ENCODE data around the gene PARD3. TPM values are rescaled to one million over a fixed set of nuclear protein-coding genes. Genes with fewer than 3 reads are reported as not detected.
"Not testable (repeated sequence)": the region's sequence is repeated elsewhere in the genome, so short reads cannot be mapped to it uniquely, and the experiment has no call there.

The PARD3 gene
- total RNA-seq, 1 donor from 2014 or later: 39.6 TPM

GRCh38 chr10:34766811-34767494 lies 48.1 kb downstream of the PARD3 start:
- no peak for DNase-seq (ENCODE audit: low spot score)

- DNase-seq (ENCODE audit: low spot score): no peak
Measured at GRCh38 chr10:34766266-34766600, 48.9 kb downstream of the PARD3 start.

DNA sequence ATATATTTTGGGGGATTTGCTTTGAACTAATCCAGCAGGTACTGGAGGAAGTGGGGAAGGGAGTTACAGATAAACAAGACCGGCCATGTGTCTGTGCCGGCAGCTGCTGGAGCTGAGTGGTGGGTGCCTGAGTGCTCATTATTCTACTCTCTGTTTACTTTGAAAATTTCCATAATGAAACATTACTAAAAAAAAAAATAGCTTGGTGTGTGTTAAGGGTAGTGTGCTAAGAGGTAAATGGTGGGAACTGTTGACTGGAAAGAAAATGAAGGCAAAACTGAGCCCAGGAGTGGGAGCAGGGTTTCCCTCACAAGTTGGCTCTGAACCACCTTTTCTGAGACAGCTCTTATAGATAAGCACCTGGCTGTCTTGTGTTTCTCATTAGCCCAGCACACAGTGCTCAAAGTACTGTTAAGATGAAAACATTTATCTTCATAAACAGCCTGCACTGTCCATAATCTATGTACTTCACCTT lies 50.6 kb downstream of the PARD3 start:
- no peak for DNase-seq (ENCODE audit: low spot score)

- no peak for DNase-seq (ENCODE audit: low spot score)
Measured at GRCh38 chr10:34762603-34763299, 52.3 kb downstream of the PARD3 start.

DNA sequence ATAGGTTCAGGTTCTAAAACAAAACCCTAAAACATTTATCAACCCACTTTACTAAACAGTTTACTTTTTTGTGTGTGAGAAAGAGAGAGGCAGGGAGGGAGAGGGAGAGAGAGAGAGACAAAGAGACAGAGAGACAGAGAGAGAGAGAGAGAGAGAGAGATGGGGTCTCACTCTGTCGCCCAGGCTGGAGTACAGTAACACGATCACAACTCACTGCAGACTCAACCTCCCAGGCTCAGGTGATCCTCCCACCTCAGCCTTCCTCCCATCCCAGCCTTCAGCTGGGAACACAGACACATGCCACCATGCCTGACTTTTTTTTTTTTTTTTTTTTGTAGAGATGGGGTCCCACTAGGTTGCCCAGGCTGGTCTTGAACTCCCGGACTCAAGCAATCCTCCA lies 52.9 kb downstream of the PARD3 start:
- no peak for DNase-seq (ENCODE audit: low spot score)

GRCh38 chr10:34761453-34761852 lies 53.6 kb downstream of the PARD3 start:
- no peak for DNase-seq (ENCODE audit: low spot score)

- DNase-seq (ENCODE audit: low spot score): no peak
Measured at GRCh38 chr10:34760606-34761005, 54.5 kb downstream of the PARD3 start.

DNA sequence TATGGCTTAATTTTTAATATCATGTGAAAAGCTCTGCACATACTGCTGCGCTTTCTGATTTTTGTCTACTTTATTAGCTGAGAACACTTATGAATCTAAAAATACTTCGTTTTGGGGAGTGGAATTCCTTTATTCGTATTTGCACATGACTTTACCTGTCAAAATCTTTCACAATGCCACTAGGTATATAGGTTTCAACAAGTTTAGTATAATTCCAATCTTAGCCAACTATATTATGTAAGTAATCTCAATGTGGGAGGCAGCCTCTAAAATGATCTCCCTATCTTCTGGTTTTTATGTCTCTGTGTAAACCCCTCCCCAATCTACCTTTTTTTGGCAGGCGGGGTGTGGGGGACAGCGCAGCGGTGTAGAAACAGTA lies 55.3 kb downstream of the PARD3 start:
- DNase-seq (ENCODE audit: low spot score): no peak

GRCh38 chr10:34759161-34759836 lies 55.8 kb downstream of the PARD3 start:
- DNase-seq (ENCODE audit: low spot score): no peak

GRCh38 chr10:34758447-34758996 lies 56.6 kb downstream of the PARD3 start:
- DNase-seq (ENCODE audit: low spot score): no peak

DNA sequence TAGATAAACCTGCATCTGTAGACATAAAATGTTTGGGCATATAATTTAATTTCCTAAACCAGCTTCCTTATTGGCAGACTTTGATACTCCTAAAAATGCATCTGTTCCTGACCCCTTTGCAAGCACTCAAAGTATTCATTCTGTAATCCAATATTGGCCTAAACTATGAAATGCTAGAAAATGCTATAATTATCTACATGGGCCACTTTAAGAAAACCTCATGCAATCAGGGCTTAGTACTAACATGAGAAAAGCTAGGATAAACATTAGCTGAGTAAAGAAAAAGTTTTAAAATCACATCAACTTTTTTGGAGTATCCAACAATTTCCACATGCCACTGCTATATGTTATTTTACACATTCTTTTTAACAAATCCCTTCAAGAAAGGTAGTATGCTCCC lies 57.2 kb downstream of the PARD3 start:
- DNase-seq (ENCODE audit: low spot score): no peak

DNA sequence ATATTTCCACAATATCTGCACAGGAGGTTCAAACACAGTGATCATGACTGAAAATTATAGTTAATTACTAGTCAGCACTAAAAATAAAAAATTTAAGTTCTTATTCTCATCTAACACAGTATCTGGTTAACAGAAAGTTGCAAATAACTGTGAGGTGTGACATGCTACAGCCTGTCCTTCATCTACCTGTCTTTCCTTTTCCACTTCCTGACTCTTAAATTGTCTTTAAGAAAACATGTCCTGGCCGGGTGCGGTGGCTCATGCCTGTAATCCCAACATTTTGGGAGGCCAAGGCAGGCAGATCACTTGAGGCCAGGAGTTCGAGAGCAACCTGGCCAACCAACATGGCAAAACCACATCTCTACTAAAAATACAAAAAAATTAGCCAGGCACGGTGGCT lies 57.9 kb downstream of the PARD3 start:
- not testable (repeated sequence) for DNase-seq (ENCODE audit: low spot score)

DNA sequence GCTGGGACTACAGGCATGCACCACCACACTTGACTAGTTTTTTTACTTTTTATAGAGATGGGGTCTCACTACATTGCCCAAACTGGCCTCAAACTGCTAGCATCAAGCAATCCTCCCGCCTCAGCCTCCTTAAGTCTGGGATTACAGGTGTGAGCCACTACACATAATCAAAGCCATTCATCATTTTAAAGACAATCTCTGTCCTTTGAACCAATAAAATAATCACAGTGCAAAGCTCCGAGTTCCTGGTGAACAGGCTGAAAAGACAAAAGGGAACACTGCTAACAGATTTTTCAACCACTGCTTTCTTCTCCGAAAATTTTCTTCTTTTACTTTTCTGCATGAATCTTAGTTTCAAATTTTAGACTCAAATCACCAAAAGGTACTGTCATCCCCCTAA lies 58.5 kb downstream of the PARD3 start:
- no peak for DNase-seq (ENCODE audit: low spot score)

GRCh38 chr10:34753014-34753757 lies 61.9 kb downstream of the PARD3 start:
- DNase-seq (ENCODE audit: low spot score): no peak

DNA sequence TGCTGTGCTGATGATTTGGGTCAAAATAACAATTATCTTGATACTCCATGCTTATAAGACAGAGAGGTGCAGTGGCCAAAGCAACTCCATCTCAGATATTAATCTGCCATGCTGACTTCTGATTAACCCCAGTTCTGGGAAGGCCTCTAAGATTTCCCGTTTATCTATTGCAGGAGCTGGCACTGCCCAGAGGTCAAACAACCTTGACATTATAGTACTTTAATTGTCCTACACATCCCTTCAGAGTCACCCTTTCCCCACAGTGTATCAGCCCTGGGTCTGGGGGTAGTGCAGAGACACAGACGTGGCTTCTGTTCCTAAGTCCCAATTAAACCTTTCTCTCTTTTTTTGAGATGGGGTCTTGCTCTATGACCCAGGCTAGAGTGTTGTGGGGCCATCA lies 63.8 kb downstream of the PARD3 start:
- no peak for DNase-seq (ENCODE audit: low spot score)

- not testable (repeated sequence) for DNase-seq (ENCODE audit: low spot score)
Measured at GRCh38 chr10:34750795-34751194, 64.3 kb downstream of the PARD3 start.

DNA sequence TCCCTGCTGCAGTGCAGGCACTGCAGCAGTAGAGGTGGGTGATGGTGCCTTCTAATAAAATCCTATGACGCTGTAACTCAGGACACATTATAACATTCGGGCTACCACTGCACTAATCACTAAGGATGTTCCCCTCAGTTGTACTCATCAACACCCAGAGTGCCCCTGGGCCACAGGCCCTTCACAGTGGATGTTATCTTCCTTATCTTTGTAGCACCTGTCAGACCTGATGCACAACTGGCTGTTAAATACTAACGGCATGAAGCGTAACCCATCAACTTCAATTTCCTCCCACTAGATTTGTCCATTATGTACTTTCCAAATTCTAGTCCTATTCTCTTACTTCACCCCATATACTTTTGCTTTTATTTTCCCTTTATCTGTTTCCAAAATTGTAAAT lies 66.3 kb downstream of the PARD3 start:
- DNase-seq (ENCODE audit: low spot score): no peak

GRCh38 chr10:34748357-34748756 lies 66.7 kb downstream of the PARD3 start:
- DNase-seq (ENCODE audit: low spot score): no peak

- DNase-seq (ENCODE audit: low spot score): no peak
Measured at GRCh38 chr10:34746094-34746493, 69.0 kb downstream of the PARD3 start.

GRCh38 chr10:34745244-34745643 lies 69.9 kb downstream of the PARD3 start:
- no peak for DNase-seq (ENCODE audit: low spot score)

DNA sequence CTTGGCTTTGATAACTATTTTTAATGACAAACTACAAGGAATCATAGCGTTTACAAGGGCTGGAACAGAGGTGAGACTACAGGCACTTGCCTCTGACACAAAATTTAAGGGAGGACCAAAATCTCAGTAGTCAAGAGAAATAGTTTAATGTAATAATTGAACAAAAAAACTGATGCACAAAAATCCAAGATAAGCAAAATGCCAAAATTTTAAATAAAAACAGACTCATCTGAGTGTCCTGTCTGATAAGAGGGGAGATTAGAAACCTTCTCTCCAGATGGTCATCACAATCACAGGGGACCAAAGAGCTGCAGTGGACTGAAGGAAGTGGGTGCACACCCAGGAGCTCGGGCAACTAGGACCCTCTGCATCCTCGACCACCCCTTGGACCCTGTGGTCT lies 70.5 kb downstream of the PARD3 start:
- no peak for DNase-seq (ENCODE audit: low spot score)

GRCh38 chr10:34743814-34744213 lies 71.3 kb downstream of the PARD3 start:
- DNase-seq (ENCODE audit: low spot score): peak; percentile 65

Measured in mucosa of gallbladder (tissue), 1 donor.